ENCODE results near the gene TEX29. TPM values are rescaled to one million over a fixed set of nuclear protein-coding genes. Genes with fewer than 3 reads are reported as not detected.

Gene TEX29
- total RNA-seq, 3 donors from 2014 or later = 0.64 TPM; not detected in 2

DNA sequence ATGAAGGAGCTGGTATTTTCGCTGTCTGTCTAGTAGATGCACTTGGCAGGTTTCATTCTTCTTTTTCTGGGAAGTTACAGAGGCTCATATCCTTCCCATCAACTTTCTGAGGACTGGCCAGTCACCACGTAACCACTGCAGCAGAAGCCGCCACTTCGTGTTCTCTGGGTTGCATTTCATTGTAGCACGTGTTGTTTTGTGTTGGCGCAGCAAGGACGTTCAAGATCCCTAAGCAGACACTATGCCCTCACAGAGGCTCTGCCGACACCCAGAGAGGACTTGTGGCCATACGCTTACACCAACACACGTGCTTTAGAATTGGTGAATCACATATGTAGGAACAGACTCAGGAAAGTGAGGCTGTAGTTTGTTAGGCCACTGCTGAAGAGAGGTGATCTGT is 42.2 kb upstream of the TEX29 start:
- no peaks in the 10 kb centered on the region for H3K9me3 ChIP-seq
- no peaks in the 10 kb centered on the region for H3K4me1 ChIP-seq
- no peaks in the 10 kb centered on the region for H3K27me3 ChIP-seq
- no peak for DNase-seq (ENCODE audit: low spot score in 2 of 2)
- intact Hi-C loops (cut with DNase I; ENCODE audit: low total_unique reads) = no loop called here
- no peak for TF ChIP-seq POLR2A (IDR thresholded peaks at IDR 0.05)
- TF ChIP-seq, protein P1, sequence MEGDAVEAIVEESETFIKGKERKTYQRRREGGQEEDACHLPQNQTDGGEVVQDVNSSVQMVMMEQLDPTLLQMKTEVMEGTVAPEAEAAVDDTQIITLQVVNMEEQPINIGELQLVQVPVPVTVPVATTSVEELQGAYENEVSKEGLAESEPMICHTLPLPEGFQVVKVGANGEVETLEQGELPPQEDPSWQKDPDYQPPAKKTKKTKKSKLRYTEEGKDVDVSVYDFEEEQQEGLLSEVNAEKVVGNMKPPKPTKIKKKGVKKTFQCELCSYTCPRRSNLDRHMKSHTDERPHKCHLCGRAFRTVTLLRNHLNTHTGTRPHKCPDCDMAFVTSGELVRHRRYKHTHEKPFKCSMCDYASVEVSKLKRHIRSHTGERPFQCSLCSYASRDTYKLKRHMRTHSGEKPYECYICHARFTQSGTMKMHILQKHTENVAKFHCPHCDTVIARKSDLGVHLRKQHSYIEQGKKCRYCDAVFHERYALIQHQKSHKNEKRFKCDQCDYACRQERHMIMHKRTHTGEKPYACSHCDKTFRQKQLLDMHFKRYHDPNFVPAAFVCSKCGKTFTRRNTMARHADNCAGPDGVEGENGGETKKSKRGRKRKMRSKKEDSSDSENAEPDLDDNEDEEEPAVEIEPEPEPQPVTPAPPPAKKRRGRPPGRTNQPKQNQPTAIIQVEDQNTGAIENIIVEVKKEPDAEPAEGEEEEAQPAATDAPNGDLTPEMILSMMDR (IDR thresholded peaks at IDR 0.05) = no peak
- no peak for TF ChIP-seq POLR2AphosphoS5 (IDR thresholded peaks at IDR 0.05)
- H3K4me3 ChIP-seq = no peak overlapping the region
- H3K36me3 ChIP-seq = peaks cover 6% of the 10 kb centered on the region
- no peak overlapping the region for H3K27ac ChIP-seq

DNA sequence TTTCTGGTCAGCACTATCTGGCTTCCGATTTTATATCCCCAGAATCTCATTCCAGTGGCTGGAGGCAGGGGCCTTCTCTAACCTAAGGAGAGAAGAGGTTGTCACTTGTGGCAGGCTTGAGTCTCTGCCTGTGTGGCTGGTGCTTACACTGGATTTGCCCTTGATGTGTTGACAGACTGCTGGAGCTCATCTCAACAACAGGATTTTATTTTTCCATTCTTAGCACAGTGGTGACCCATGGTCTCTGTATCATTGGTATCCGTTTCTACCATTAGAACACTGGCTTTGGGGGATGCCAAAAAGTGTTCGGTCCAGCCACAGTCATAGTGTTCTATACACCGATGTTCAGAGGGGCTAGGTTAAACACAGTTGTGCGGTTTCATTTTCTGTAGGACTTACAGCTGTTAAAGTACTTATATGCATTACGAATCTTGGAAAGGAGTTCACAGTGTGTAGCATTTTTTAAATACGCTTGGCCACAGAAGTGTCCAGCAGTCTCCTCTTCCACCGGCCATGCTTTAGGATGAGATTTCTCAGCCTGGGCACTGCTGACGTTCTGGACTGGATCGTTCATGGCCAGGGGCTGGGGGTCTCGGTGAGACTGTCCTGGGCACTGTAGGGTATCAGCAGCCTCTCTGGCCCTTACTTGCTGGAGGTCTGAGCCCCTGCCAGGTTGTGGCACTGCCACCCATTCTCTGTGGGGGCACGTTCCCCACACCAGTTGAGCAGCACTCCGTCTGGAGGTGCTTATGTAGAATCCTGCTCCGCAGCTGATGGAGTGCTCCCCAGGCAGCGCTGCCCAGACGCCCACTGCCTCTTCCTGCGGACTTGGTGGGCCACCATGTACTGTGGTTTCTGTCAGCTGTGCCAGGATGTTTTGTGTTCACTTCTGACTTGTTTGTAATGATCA is 41.4 kb upstream of the TEX29 start:
- Histone ChIP-seq H3K27ac (no peak overlapping the region), H3K4me3 (no peak overlapping the region), H3K9me3 (no peaks in the 10 kb centered on the region), H3K27me3 (no peaks in the 10 kb centered on the region), H3K4me1 (no peaks in the 10 kb centered on the region), H3K36me3 (peaks cover 6% of the 10 kb centered on the region)
- intact Hi-C loops (cut with DNase I; ENCODE audit: low total_unique reads) = no loop called here
- no peak for TF ChIP-seq POLR2AphosphoS5 (IDR thresholded peaks at IDR 0.05)
- TF ChIP-seq, protein P1 (IDR thresholded peaks at IDR 0.05) = no peak
- TF ChIP-seq POLR2A (IDR thresholded peaks at IDR 0.05) = no peak
- no peak for DNase-seq (ENCODE audit: low spot score in 2 of 2)

DNA sequence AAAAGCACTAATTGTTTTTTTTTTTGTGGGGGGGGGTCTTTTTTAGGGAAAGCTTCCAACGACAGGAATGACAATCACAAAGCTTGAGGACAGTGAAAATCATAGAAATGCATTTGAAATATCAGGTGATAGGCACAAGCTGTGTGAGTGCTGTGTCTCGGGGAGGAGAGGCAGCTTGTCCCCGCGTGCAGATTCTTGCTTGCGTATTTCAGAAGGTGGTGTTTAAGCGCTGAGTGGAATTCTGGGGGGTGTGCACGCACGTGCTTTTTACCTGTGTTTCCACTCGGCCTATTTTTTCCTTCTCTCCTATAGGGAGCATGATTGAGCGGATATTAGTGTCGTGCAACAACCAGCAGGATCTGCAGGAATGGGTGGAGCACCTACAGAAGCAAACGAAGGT is 40.2 kb upstream of the TEX29 start:
- H3K4me3 ChIP-seq = no peak overlapping the region
- no peaks in the 10 kb centered on the region for H3K27me3 ChIP-seq
- H3K9me3 ChIP-seq = no peaks in the 10 kb centered on the region
- H3K4me1 ChIP-seq = no peaks in the 10 kb centered on the region
- no peak overlapping the region for H3K27ac ChIP-seq
- DNase-seq (ENCODE audit: low spot score in 2 of 2) = no peak
- intact Hi-C loops (cut with DNase I; ENCODE audit: low total_unique reads) = no loop called here
- TF ChIP-seq POLR2AphosphoS5 (IDR thresholded peaks at IDR 0.05) = no peak
- TF ChIP-seq, protein P1 (IDR thresholded peaks at IDR 0.05) = no peak
- TF ChIP-seq POLR2A (IDR thresholded peaks at IDR 0.05) = no peak
- peaks cover 5% of the 10 kb centered on the region for H3K36me3 ChIP-seq

DNA sequence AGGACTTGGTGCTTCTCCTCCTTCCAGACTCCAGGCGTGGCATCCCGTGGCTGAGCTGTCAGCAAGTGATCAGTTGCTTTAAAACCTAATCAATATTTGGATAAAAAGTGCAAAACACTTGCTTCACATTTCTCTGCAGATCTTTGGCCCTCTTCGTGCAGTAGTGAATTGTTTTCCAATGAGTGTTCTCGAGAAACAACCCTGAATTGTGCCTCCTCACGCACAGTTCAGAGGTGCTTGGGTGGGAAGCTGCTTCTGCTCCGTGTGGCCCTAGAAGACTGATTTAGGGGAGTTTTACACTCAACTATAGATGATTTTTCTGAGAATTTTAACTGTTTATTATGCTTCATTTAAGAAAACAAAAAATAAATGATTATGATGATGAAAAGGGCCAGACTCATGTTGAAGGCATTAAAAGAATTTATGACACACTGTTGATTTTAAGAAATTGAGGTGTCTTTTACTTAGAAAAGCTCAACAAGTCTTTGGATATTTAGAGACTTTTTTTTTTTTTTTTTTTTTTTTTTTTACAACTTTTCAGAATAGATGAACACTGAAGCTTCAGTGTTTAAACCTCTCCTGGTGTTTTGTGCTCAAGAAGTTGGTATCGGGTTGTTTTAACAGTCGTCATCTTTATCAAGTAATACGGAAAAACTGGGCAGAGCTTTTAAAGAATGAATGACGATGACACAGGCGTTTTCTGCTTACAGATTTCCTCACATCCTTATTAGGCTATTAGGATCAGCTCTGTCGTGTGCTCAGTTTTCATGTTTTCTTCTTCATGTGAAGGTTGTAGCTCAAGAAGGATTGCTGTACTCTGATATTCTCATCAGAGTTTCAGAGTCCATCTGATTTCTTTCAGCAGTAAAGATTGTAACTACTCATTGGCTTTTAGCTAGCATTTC is 39.5 kb upstream of the TEX29 start:
- no peak for DNase-seq (ENCODE audit: low spot score in 2 of 2)
- intact Hi-C loops (cut with DNase I; ENCODE audit: low total_unique reads) = no loop called here
- H3K27ac ChIP-seq = peak overlapping the region in 1 of 2 donors; percentile 2
- no peaks in the 10 kb centered on the region for H3K9me3 ChIP-seq
- H3K4me3 ChIP-seq = no peak overlapping the region
- no peaks in the 10 kb centered on the region for H3K36me3 ChIP-seq
- H3K27me3 ChIP-seq = no peaks in the 10 kb centered on the region
- H3K4me1 ChIP-seq = no peaks in the 10 kb centered on the region
- TF ChIP-seq POLR2AphosphoS5 (IDR thresholded peaks at IDR 0.05) (no peak), POLR2A (IDR thresholded peaks at IDR 0.05) (no peak)
- TF ChIP-seq, protein P1 (IDR thresholded peaks at IDR 0.05) = no peak
